HG03354 (cell line): ENCODE results near the gene ASMTL.
"Not testable (repeated sequence)": the region's sequence is repeated elsewhere in the genome, so short reads cannot be mapped to it uniquely, and the experiment has no call there.

ENCODE experiments used
- ATAC-seq: cut with Tn5 transposase; IDR thresholded peaks from one replicate; pipeline ENCODE4 v1.9.1; 2021; ENCODE audit warnings: mild to moderate bottlenecking; ENCODE audit not compliant: unreplicated experiment, poor library complexity, severe bottlenecking

Gene ASMTL

GRCh38 chrX:1442724-1443367, 9.9 kb downstream of the ASMTL start:
- ATAC-seq: no peak

DNA sequence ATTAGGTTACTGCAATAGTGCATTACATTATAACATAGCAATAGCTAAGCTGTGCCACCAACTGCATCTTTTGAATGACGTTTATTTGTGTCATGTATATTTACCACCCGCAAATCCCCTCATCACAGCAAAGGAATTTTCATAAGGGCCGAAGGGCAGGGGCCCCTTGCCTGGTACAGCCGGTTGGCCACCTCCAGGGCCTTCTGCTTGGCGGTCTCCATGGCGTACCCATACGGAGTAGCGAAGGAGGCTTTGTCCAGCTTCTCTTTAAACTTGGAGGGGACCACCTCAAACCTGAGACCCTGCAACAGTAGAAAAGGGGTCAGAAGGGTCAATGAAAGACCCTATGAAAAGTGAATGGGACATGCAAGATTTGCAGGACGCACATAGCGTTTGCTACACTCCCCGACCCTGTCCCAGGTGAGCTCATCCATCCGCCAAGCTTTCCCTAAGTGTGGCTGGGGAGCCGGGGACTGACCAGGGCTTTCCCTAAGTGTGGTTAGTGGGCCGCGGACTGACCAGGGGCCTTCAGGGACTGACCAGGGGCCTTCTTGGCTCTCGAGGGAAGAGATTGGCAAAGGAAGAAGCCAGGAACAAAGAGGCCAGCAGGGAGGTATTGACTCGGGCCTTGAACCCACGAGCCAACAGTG, 10.6 kb downstream of the ASMTL start:
- no peak for ATAC-seq

GRCh38 chrX:1440506-1440905, 12.2 kb downstream of the ASMTL start:
- no peak for ATAC-seq

DNA sequence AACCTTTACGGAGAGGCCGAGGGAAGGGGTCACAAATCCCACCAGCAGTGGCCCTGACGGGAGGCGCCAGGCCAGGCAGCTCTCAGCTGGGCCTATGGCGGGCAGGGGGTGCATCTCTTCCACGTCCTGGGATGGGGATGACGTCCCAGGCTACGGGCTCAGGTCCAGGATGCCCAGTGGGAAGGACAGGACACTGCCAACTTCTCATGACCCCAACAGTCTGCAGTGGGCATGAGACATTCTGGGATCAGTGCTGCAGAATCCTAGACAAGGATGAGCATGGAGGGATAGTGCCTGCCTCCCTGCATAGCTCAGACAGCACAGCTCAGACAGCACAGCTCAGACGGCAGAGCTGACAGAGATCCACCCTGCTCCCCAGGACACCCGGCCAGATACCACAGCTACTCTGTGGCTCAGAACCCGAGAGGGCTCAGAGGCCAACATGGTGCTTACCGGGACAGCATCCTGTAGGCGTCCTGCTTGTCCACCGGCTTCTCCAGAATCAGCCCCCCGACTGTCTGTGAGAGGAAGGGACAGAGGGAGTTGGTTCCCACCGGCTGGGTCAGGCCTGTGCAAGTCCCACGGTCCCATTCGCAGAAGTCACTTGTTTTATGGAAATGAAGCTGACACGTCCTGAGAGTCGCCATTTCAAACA, 17.3 kb downstream of the ASMTL start:
- ATAC-seq: no peak

GRCh38 chrX:1434871-1435240, 17.9 kb downstream of the ASMTL start:
- ATAC-seq: no peak

- no peak for ATAC-seq
Observed at GRCh38 chrX:1433646-1434357, 18.9 kb downstream of the ASMTL start.

GRCh38 chrX:1430451-1430850, 22.3 kb downstream of the ASMTL start:
- no peak for ATAC-seq

- no peak for ATAC-seq
Observed at GRCh38 chrX:1427756-1428155, 25.0 kb downstream of the ASMTL start.

- ATAC-seq: not testable (repeated sequence)
Observed at GRCh38 chrX:1426321-1426720, 26.4 kb downstream of the ASMTL start.

GRCh38 chrX:1425381-1425780, 27.3 kb downstream of the ASMTL start:
- ATAC-seq: no peak

DNA sequence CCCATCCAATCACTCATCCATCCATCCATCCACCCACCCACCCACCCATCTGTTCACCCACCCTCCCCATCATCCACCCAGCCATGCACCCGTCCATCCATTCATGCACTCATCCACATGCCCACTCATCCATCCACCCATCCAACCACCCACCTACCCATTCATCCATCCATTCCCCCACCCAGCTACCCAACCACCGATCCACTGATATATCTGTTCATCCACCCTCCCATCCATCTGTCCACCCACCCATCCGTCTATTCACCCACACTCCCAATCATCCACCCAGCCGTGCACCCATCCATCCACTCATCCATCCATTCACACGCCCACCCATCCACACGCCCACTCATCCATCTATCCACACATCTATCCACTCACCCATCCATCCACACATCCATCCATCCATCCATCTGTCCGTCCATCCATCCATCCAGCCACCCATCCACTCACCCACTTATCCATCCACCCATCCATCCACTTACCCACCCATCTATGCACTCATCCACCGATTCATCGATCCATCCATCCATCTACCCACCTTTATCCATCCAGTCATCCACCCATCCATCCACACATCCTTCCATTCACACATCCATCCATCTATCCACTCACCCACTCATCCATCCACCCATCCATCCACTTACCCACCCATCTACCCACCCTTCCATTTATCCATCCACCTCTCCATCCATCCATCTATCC, 28.4 kb downstream of the ASMTL start:
- no peak for ATAC-seq

- ATAC-seq: no peak
Observed at GRCh38 chrX:1423215-1423614, 29.5 kb downstream of the ASMTL start.

DNA sequence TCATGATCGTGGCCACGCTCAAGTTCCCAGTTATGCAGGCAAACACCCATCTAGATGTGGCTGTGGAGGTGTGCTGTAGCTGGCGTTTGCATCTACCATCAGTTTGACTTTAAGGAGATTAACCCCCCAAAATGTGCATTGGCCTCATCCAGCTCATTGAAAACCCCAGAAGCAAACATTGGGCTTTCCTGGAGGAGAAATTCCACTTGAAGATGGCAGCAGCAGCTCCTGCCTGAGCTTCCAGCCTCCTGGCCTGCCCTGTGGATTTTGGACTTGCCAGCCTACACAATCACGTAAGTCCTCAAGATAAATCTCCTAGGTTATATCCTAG, 30.6 kb downstream of the ASMTL start:
- ATAC-seq: no peak

GRCh38 chrX:1421433-1422134, 31.1 kb downstream of the ASMTL start:
- no peak for ATAC-seq

DNA sequence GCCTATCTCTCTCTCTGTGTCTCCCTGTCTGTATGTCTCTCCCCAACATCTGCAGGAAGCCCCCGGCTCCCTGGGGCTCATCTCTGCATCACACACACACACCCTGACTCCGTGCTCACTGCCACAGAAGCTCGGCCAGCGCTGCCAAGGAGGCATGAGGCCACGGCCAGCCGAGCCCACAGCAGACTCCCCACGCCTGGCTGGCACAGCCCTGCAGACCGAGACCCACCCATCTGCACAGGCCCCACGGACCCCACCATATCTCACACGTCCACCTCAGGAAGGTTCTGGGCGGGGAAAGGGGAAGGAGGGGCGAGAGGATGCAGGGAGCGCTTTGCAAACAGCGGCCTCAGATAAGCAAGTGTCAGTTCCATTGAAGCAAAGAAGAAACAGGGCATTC, 32.3 kb downstream of the ASMTL start:
- ATAC-seq: no peak

DNA sequence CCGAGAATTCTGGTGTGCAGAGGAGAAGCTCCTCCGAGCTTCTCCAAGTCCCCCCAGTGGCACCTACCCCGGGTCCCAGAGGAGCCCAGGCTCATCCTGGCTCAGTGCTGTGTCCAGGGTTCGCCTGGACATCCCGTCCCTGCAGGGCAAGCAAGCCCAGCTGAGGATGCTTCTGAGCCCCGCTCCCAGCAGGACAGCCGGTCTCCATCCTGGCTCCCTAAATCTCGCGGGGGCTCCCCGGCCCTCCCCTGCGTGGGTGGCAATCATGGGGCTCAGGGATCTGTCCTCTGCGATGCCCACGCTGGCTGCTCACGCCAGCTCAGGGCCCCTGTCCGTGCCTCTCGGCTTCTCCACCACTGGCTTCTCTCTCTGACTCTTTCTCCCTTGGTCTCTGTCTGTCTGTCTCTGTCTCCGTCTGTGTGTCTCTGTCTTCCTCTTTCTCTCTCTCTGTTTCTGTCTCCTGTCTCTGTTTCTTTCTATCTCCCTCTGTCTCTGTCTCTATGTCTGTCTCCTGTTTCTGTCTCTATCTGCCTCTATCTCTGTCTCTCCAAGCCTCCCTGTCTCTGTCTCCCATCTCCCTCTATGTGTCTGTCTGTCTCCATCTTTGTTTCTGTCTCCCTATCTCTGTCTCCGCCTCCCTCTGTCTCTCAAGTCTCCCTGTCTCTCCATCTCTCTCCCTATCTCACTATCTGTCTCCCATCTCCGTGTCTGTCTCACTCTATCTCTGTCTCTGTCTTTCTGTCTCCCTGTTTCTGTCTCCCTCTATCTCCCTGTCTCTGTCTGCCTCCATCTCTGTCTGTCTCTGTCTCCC, 33.0 kb downstream of the ASMTL start:
- ATAC-seq: no peak

GRCh38 chrX:1418901-1419544, 33.7 kb downstream of the ASMTL start:
- ATAC-seq: no peak
